HG02938 (cell line): ENCODE measurements around the gene KCNJ12.

Source experiments
- ATAC-seq: cut with Tn5 transposase; IDR thresholded peaks from one replicate; pipeline ENCODE4 v1.9.1; 2021; ENCODE audit warnings: mild to moderate bottlenecking, moderate library complexity; ENCODE audit not compliant: unreplicated experiment

Gene KCNJ12

DNA sequence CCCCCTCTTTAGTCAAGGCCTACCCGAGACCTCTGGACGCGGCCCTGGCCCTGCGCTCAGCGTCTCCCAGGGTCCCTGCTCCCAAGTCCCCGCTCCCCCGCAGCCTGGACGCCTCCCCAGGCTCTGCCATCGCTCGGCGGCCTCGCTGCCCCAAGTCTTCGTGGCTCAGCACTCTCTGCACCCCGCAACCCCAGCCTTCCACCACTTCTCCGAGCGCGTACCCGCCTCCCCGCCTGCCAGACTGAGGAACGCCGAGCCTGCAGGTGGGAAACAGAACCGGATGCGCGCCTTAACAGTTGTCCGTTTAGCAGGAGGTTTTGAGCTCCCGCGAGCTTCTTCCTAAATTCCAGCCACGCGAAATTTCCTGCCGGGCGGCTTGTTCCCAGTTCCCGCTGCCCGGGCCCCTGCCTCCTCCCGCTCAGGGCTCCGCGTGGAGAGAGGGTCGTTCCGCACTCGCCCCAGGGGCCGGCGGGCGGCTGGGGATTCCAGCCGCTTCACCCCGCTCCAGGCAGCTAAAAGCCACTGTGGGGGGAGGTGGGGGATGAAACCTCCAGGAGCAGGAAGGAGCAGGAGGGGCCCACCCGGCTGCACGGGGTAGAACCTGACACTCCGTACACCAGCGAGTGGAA is 87.7 kb downstream of the KCNJ12 start:
- ATAC-seq, result no peak

DNA sequence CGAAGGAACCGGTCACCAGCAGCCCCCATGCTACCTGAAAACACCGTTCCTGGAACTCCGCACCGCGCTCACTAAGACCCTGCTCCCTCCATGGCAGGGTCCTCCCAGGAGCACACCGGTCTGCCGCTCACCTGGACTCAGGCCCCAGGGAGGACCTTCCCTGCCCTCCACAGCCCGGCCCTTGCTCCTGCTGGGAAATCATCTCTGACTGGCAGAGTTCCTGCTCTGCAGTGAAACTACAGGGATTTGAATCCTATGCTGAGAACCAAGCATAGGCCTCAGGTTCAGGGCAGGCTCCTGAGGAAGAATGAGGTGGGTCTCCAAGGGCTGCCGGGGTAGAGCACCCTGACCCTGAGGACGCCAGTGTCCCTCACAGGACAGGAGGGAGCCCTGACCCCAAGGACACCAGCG is 88.5 kb downstream of the KCNJ12 start:
- no peak for ATAC-seq

DNA sequence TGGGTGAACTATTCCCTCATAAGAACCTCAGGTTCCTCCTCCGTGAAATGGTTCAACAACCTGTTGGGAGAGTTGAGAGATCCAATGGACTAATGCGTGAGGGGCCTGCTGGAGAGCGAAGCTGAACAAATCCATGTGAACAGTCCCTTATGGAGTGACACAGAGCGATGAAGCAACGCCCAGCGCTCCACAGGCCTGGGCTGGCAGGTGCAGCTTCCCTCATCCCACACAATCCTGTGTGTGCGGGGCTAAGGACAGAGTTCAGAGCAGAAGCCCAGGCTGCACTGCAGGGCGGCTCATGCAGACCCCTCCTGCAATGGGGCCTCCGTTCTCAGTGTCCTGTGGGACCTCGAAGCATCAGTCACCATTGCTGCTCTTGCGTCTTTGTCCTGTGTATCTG is 90.4 kb downstream of the KCNJ12 start:
- ATAC-seq, result no peak

DNA sequence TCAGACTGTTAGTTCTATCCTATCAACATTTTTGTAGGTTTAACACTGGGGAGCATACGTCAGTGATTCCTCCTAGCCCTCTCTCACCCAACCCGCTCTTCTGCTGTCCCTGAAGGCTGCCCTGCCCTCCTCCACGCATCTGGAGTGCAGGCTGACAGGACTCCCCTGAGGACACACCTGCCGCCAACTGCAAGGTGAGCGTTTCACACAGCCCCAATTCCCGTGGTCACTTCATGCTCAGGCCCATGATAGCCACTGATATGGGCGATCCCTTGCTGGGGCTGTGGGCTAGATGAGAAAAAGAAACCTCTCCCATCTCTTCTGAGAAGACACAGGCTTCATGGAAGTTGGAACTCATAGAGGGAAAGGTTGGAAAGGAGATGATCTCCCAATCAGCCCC is 91.0 kb downstream of the KCNJ12 start:
- ATAC-seq, result no peak

DNA sequence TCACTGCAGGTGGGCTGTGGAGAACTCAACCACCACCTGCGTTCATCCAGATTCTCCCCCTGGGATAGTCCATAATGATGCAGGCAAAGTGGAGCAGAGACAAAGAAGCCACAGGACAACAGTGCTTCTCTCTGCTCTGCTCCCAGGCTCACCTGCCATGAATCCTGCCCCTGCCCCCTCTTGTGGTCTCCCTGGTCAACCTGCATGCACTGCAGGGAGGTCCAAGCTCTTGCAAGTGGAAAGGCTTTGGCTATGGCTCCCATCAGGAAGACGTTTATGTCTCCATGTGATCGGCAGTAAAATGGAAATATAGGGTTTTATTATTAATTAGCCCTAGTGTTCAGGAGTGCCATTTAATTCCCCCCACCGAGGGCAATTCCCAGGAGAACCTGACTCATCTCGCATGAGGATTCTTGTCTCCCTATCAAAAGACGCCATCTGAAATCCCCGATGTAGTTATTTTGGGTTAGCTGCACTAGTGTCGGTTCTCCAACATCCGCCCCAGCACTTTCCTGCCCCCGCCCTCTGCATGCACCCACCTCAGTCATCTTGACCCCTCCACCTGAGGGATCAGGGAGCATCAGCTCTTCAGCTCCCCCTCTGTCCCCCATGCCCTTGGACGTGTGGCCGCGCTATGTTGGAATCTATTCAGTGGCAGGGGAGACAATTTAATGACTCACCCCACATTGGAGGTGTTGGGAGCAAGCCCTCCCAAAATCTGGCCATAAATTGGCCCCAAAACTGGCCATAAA is 91.8 kb downstream of the KCNJ12 start:
- no peak for ATAC-seq
